Stimulated activated CD8-positive, alpha-beta memory T cell treated with anti-CD3 and anti-CD28 coated beads, Interleukin-12 subunit alpha, Interleukin-12 subunit beta, amount 100 ng/mL, for 24 hours (primary cell): ENCODE data around the gene FZD10.

ENCODE experiments used
- DNase-seq: peaks from one replicate; pipeline ENCODE4 v3.0.0-alpha.2; 2020; ENCODE audit errors: extremely low read depth

FZD10 gene

DNA sequence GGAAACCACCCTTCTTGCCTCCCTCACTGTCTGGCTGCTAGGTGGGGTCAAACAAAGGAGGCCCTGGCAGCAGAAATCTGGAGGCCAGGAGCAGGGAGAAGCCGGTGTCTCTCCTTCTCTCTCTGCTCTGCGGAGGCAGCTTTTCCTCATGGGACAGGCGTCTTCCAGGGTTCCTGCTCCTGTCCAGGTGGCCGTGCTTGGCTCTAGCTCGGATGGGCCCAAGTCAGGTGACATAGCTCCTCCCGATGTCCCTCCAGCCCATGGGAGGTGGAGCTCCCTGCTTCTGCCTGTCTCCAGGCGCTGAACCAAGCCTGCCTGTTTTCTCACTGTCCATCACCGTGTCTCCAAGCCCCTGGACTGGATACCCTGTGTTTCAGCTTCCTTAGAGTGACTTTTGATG lies 30.5 kb upstream of the FZD10 start:
- DNase-seq = no peak

GRCh38 chr12:130132831-130133511 lies 29.3 kb upstream of the FZD10 start:
- DNase-seq = no peak

DNA sequence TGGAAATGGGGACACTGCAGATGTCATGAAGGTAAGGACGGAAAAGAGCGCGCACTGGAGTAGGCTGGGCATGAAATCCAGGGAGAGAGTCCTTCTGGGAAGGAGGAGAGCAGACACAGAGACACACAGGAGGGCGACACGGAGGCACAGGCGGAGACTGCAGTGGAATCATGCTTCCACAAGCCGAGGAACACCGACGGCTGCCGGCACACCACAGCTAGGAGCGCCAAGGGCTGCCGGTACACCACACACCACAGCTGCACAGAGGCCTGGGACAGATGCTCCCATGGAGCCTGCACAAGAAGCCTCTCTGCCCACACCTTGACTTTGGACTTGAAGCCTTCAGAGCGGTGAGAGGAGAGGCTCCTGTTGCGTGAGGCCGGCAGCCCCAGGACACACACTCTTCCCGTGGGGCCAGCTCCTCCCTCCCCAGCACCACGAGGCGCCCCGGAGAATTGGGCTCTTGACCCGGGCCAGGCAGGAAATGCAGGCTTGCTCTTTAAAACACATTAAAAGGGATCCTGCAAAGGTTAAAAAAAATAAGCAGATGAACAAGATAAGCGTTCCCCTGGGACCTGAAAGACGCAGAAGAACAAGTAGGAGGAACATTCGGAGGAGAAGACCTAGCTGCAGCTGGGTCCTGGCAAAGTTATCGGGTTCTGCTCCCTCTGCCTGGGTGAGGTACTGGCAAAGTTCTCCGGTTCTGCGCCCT lies 28.3 kb upstream of the FZD10 start:
- no peak for DNase-seq

- no peak for DNase-seq
These were observed 27.7 kb upstream of the FZD10 start for GRCh38 chr12:130134563-130134915.

DNA sequence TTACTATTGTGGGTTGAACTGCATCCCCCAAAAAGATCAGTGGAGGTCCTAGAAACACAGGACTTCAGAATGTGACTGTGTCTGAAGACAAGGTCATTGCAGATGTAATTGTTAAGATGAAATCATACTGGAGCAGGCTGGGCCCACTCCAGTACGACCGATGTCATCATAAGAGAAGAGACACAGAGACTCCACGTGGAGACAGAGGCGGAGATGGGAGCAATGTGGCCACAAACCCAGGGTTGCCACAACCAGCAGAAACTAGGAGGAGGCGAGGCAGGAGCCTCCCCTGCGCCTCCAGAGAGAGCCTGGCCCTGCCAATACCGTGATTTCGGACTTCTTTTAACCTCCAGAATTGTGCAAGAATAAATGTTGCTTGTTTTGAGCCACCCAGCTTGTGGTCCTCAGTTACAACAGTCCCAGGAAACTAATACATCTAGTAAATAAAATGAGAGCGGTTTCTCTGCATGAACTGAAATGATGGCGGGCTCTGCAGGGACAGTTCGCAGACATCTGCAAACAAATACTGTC lies 25.7 kb upstream of the FZD10 start:
- DNase-seq = no peak

DNA sequence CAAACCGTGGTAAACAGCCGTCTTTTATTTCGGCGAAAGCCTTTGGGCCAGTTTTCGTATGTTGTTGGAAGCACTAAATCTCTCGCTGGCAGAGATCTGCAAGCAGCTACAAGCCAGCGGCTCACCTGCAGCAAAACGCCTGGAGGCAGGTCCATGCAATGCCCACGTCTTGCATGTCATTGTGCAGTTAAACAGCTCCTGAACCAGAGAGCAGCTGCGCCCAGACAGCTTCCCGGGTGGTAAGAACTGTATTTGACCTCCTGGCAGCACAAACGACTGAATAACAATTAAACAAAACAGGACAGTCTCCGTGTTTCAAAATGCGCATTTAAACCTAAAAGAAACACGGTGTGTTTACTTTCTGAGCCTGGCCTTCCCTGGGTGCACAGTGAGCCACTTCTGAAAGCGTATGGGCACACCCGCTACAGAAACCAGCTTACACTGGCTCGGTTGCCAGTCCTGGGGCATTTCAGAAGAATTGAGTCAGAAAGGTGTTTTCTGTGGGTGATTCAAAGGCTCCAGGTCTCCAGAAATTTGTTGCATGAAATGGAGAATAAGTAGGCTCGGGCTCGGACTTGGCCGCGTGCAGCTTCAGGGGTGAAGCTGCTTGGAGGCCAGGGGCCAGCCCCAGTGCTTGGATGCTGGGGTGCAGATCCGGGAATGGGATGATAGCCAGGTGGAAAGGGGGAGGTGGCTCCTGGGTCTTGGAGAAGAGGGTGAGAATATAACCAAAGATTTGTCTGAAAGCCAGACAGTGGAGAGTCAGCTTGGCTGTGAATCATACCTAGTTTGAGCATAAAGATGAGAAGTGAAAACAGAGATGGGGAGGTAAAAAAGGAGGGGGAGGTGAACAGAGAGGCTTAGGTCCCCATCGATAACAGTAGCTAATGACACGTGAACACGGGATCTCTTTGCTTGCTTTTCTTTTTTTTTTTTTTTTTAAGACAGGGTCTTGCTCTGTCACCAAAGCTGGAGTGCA lies 24.9 kb upstream of the FZD10 start:
- DNase-seq = no peak

DNA sequence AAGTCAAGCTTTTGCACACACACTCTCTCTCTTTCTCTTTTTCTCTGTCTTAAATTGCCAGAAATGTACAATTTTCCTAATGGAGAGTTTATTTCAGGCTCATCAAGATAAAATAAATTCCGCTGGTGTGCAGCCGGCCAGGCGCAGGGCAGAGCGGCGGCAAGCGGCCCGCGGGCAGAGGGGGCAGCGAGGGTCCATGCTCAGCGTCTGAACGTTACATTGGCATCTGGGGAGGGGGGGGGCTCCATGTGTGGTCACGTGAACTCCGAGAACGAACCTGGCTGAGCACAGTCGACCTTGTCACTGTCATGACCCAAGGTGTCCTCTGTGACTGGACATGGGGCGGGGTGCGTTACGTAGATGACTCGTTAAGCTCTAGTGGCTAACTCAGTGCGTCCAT lies 23.8 kb upstream of the FZD10 start:
- no peak for DNase-seq

DNA sequence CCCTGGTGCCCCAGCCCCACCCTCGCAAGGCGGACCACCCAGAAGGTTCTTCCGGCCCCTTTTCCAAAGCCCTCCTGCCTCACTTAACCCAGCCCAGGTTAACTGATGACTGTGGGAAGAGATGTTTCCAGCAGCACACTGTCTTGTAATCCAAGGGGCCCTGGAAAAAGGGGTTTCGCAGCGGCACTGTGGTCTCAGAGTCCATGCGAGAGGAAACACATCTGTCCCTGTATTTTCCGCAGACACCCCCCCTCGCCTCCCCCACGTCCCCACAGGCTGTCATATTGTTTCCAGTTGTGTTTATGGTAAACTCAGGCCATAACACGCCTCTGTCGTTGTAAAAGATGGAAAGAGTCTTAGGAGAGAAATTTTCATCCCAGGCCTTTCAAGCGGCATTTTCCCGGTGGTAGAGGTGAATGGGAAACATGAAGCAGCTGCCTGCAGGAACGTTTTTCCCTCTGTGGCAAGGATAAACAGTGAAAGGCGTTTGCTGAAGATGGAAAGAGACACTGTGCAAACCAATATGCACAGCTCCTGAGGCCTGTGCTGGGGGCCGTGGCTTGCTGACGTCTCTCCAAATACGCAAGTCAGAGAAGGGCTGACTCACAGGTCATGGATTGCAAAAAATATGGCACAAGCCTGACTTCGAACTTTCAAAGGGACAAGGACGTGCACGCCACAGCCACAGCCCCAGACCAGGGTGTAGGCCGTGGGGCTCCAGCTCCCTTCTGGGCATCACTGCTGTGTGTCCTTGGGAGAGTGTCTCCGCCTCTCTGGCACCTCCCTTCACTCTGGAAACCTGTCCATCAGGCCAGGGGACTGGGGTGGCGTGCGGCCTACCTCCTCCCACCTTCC lies 22.5 kb upstream of the FZD10 start:
- no peak for DNase-seq

DNA sequence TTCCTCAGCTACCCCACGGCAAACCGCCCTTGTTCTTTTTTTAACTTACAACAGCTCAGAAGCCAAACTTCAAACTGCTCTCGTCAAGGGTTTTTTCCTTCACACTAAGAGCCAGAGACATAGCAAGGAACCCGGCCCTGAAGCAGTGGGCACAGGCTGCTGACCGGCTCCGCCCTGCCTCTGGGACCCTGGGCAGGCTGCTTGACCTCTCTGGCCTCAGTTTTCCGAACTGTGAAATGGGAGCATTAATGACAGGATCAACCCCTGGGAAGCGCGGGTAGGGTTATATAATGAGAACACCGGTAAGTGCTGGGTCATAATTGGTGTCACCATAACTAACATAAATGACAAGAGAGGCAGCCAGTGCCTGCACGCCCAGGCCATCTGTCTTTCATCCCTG lies 21.2 kb upstream of the FZD10 start:
- DNase-seq = no peak

DNA sequence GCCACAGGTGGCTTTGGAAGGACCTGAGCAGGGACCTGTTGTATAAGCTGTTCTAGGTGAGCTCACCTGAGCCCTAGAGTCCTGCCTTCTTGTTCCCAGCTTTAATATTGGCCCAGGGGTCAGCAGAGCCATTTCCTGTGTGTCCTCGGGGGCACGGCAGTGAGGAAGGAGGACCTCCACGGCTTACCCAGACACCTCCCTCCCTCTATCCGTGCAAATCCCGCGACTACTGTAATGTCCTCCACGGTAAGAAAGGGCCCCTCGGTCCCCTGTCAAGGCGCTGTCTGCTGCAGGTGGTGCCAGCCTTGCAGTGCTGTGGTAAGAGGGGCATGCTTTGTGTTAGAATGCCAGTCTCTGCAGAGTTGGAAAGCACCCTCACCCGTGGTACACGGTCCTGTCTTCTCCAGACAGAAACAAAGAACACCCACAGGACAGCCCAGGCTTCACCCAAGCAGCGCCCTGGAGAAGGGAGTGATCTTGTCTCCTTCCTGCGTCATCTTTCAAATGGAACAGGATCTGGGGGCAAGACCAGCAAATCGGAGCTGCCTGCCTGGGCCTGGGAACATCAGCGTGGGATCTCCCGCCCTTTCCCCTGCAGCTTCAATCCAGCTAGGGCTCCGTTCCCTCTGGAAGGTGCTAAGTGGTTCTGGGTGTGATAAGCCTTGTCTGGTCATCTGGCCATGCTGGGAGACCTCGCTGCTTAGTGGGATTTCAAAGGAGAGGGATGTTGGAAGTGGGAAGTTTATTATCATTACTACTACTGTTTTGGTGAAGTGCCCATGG lies 20.2 kb upstream of the FZD10 start:
- no peak for DNase-seq

DNA sequence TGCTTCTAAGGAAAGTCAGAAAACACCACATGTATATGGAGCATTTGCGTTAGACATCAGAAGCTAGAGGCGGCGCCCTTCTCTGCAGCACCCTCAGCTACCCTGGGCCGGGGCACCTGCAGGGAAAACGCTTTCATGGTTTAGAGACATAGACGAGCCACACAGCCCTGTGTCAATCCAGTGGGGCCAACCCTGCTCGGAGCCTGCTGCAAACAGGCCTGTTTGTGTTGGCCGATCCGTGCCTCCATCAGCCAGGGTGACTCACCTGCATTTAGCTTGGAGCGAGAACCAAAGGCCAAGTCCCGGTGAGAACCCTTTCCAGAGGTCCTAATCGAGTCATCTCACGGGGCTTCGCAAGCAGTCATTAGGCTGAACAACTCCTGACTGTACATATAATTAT lies 19.5 kb upstream of the FZD10 start:
- no peak for DNase-seq

GRCh38 chr12:130143136-130143535 lies 19.1 kb upstream of the FZD10 start:
- no peak for DNase-seq

- no peak for DNase-seq
These were observed 18.0 kb upstream of the FZD10 start for GRCh38 chr12:130144256-130144655.

DNA sequence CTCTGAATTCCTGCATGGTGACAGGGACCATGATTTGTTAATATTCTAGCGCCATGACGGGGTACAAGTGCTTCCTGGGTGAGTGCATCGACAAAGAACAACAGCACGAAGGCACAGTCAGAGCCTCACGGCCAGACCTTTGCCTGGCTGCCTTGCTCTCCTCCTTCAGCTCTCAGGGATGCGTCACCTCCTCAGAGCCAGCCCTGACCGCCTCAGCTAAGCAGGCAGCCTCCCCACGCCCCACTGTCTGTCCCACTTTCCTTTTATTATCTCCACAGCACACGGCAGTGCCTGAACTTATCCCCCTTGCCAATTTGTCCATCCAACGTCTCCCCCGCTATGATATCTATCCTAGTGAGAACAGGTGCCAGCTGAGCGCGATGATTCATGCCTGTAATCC lies 16.5 kb upstream of the FZD10 start:
- no peak for DNase-seq

DNA sequence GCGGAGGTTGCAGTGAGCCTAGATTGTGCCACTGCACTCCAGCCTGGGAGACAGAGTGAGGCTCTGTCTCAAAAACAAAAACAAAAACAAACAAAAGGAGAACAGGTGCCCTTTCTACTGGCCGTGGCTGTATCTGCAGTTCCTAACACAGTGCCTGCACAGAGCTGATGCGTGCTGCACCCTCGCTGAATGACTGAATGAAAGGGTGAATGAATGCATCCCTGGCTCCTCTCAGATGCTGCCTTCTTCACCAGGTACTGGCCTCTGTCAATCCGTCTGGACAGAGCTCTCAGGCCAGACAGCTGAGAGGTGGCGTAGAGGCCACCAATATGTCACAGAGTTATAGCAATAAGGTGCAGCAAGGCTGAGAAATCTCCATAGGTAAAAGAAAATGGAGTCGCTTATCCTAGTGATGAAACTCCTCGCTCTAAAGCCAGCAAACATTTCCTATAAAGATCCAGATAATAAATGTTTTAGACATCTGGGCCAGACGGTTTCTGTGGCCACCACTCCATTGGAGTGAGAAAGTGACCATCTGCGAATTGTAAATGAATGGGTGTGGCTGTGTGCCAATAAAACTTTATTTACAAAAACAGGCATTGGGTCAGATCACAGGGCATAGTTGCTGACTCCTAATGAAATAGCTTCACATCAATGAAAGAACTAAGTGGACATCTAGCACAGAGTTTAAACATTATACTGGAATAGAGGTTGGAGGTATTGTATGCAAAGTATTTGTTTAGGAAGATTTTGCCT lies 15.9 kb upstream of the FZD10 start:
- DNase-seq = no peak

DNA sequence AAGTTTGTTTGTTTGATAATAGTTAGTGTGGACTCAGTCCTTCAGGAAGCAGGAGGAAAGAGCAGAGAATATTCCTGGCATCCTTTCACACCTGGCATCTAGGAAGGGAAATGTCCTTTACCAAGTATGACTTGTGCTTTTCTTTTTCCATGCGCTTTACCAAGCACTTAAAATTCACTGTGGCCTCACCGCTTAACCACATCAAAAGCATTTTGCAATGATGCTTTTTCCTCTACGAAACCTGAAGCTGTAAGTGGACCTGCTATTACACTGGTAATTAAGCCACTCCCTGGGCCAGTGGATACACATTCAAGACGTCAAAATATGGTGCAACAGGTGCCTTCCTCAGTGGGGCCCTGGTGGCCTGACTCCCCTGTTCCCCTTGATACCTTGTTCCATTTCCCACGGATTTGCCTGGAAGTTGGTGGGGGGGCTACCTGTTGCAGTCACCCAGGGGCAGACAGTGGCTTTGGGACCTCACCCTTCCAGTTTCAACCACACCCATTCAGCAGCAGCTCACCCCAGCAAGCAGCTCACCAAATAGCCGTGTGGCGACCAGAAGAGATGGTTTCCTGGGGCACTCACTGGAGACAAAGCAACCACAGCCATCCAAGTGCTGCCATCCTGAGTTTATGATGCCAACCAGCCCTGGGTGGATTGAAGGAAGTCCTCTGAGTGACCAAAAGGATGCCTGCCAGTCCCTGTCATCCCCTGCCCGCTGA lies 14.2 kb upstream of the FZD10 start:
- no peak for DNase-seq

- DNase-seq = no peak
These were observed 10.4 kb upstream of the FZD10 start for GRCh38 chr12:130151846-130152245.

- no peak for DNase-seq
These were observed 9.9 kb upstream of the FZD10 start for GRCh38 chr12:130152386-130152785.

DNA sequence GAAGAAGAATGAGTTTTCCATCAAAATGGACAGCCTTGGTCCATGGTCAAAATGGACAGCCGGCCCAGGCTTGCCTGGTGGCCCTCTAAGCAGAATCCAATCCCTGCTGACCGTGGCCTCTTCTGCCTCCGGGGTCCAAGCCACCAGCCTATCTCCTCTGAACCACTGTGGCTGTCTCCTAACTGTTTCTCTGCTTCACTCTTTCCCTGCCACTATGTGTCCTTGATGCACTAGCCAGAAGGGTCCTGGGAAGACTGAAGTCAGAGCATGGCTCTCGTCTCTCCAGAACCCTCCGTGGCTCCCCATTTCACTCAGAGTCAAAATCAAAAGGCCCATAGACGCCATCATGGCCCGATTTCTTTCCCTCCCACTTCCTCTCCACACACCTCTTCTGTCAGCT lies 8.5 kb upstream of the FZD10 start:
- DNase-seq = no peak
